NCI-H1694 (cell line): ENCODE data around the gene FSIP2.

Experiments used
- DNase-seq: peaks from one replicate; lab custom pipeline; 2025; lab: John Stamatoyannopoulos, UW

FSIP2 gene

GRCh38 chr2:185738679-185739472, at the start of gene FSIP2:
Gene FSIP2, plus strand, starts transcription at chr2:185738804. Its CDS starts 91 bp downstream, at chr2:185738895.
- no peak for DNase-seq

- DNase-seq: no peak
These were observed 48.6 kb upstream of the FSIP2 start for GRCh38 chr2:185689906-185690539.

GRCh38 chr2:185695711-185696235, 42.8 kb upstream of the FSIP2 start:
- DNase-seq: no peak

GRCh38 chr2:185700883-185701282, 37.7 kb upstream of the FSIP2 start:
- no peak for DNase-seq

GRCh38 chr2:185734658-185735057, 3.9 kb upstream of the FSIP2 start:
- DNase-seq: no peak

- DNase-seq: no peak
These were observed 2.4 kb upstream of the FSIP2 start for GRCh38 chr2:185736210-185736609.

GRCh38 chr2:185745864-185746859, 7.6 kb downstream of the FSIP2 start:
- no peak for DNase-seq

GRCh38 chr2:185757356-185757755, 18.8 kb downstream of the FSIP2 start:
- no peak for DNase-seq

GRCh38 chr2:185771396-185771795, 32.8 kb downstream of the FSIP2 start:
- no peak for DNase-seq

GRCh38 chr2:185780890-185781289, 42.3 kb downstream of the FSIP2 start:
- DNase-seq: no peak

GRCh38 chr2:185782223-185782769, 43.7 kb downstream of the FSIP2 start:
- DNase-seq: no peak

- no peak for DNase-seq
These were observed 46.6 kb downstream of the FSIP2 start for GRCh38 chr2:185785156-185785555.

GRCh38 chr2:185785851-185786473, 47.4 kb downstream of the FSIP2 start:
- DNase-seq: no peak

GRCh38 chr2:185787227-185788145, 48.9 kb downstream of the FSIP2 start:
- no peak for DNase-seq

GRCh38 chr2:185790361-185790760, 51.8 kb downstream of the FSIP2 start:
- no peak for DNase-seq

- no peak for DNase-seq
These were observed 55.1 kb downstream of the FSIP2 start for GRCh38 chr2:185793532-185794345.

- no peak for DNase-seq
These were observed 58.2 kb downstream of the FSIP2 start for GRCh38 chr2:185796758-185797157.

GRCh38 chr2:185802926-185803325, 64.3 kb downstream of the FSIP2 start:
- DNase-seq: no peak

GRCh38 chr2:185806783-185807182, 68.2 kb downstream of the FSIP2 start:
- no peak for DNase-seq
